Transverse colon (tissue), 3 donors: ENCODE data around the gene TTYH3.

Source experiments
- POLR2A ChIP-seq: fragments of 450-650 bp; IDR thresholded peaks from one replicate; pipeline ENCODE4 v1.6.1; 2016; ENCODE audit warnings: antibody characterized with exemption, mild to moderate bottlenecking, moderate library complexity
- TF ChIP-seq, protein P1 (sequence below), 5 experiments: fragments of 200-600 bp in 3 of 5; fragments of 450-650 bp in 2 of 5; sonication (generic) in 3 of 5; IDR thresholded peaks; 1 replicate in 2 of 5; 2 replicates in 3 of 5; pipeline ENCODE4 v1.5.1; 2016 to 2017; ENCODE audit warnings: antibody characterized with exemption in 5 of 5, inconsistent platforms in 3 of 5, mild to moderate bottlenecking in 2 of 5, moderate library complexity in 1 of 5

DNA sequence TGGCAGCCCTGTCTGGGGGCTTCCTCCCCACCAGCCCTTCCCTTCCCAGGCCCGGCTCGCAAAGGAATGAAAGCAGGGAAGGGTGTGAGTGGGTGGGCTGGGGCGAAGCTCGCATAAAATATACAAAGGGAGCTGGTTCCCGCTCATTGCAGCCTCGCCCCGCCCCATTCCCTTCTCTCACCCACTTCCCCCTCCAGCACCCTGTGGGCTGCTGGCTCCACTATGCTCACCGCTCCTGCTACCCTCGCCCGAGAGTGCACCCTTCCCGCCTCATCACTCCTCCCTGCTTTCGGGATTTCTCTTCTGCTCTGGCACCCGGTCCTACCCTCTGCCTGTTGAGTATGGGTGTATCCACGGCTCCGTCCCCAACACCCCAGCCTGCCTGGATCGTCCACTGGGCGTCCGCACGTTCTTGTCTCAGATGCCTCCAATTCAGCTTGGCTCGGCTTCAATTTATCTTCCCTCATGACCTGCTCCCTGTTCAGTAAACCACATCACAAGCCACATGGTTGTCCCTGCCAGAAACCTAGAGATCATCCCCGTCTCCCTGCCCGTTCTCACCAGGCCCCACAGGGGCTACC, 14.4 kb upstream of the TTYH3 start:
- TF ChIP-seq POLR2A = no peak
- TF ChIP-seq, protein P1, sequence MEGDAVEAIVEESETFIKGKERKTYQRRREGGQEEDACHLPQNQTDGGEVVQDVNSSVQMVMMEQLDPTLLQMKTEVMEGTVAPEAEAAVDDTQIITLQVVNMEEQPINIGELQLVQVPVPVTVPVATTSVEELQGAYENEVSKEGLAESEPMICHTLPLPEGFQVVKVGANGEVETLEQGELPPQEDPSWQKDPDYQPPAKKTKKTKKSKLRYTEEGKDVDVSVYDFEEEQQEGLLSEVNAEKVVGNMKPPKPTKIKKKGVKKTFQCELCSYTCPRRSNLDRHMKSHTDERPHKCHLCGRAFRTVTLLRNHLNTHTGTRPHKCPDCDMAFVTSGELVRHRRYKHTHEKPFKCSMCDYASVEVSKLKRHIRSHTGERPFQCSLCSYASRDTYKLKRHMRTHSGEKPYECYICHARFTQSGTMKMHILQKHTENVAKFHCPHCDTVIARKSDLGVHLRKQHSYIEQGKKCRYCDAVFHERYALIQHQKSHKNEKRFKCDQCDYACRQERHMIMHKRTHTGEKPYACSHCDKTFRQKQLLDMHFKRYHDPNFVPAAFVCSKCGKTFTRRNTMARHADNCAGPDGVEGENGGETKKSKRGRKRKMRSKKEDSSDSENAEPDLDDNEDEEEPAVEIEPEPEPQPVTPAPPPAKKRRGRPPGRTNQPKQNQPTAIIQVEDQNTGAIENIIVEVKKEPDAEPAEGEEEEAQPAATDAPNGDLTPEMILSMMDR (IDR thresholded peaks at IDR 0.05) = no peak
